Neural cell (in vitro differentiated cells): ENCODE results near the gene SLC41A3.

Experiments
- EZH2 ChIP-seq: fragments of 200-600, 300-800 bp; shearing (Covaris generic), sonication (generic); IDR thresholded peaks from 2 replicates; pipeline ENCODE4 v1.6.1; 2014; ENCODE audit warnings: antibody characterized with exemption, low read length, borderline replicate concordance, mild to moderate bottlenecking; ENCODE audit not compliant: insufficient read depth, poor library complexity, severe bottlenecking
- RAD21 ChIP-seq: fragments of 450-650 bp; conservative IDR thresholded peaks from 2 replicates; pipeline ENCODE4 v1.6.1; 2014; ENCODE audit warnings: antibody characterized with exemption, mild to moderate bottlenecking, moderate library complexity
- TF ChIP-seq, protein P1 (sequence below): fragments of 450-650 bp; IDR thresholded peaks from 2 replicates; pipeline ENCODE4 v1.5.1; 2014; ENCODE audit warnings: antibody characterized with exemption, mild to moderate bottlenecking, moderate library complexity; ENCODE audit not compliant: poor library complexity, severe bottlenecking

DNA sequence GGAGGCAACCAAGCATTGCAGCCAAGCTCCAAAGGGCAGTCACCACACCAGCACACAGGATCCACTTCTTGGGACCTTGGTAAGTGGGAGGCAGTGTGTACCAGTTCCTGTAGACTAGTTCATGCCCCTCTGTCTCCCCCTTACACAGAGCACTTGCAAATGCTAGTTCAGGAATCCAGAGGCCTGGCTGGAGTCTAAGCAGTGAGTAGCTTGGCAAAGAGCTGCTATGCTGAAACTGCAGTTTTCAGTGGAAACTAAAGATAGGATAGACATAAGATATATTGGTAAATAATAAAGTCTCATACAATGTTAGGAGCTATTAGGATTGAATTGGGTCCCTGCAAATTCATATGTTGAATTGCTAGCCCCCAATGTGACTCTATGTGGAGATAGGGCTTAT, 13.9 kb upstream of the SLC41A3 start:
- TF ChIP-seq, protein P1, sequence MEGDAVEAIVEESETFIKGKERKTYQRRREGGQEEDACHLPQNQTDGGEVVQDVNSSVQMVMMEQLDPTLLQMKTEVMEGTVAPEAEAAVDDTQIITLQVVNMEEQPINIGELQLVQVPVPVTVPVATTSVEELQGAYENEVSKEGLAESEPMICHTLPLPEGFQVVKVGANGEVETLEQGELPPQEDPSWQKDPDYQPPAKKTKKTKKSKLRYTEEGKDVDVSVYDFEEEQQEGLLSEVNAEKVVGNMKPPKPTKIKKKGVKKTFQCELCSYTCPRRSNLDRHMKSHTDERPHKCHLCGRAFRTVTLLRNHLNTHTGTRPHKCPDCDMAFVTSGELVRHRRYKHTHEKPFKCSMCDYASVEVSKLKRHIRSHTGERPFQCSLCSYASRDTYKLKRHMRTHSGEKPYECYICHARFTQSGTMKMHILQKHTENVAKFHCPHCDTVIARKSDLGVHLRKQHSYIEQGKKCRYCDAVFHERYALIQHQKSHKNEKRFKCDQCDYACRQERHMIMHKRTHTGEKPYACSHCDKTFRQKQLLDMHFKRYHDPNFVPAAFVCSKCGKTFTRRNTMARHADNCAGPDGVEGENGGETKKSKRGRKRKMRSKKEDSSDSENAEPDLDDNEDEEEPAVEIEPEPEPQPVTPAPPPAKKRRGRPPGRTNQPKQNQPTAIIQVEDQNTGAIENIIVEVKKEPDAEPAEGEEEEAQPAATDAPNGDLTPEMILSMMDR, result no peak
- TF ChIP-seq RAD21, result no peak
- TF ChIP-seq EZH2, result no peak
